GM12878 (cell line): Measurements from ENCODE around the gene CHP2.

Source experiments
- CBX5 ChIP-seq: sonication (generic); IDR thresholded peaks from 2 replicates; pipeline ENCODE4 v1.6.1; 2016; ENCODE audit warnings: low read depth, moderate library complexity, mild to moderate bottlenecking, inconsistent platforms
- CEBPB ChIP-seq, 2 experiments: fragments of 150-350 bp in 1 of 2; IDR thresholded peaks; 2 replicates each; pipeline ENCODE4 v1.6.1; 2012 to 2014; ENCODE audit warnings: low read depth in 2 of 2, low read length in 2 of 2, borderline replicate concordance in 1 of 2, inconsistent platforms in 1 of 2
- CHD4 ChIP-seq: fragments of 200-600 bp; sonication (generic); IDR thresholded peaks from 2 replicates; pipeline ENCODE4 v1.6.1; 2016; ENCODE audit warnings: mild to moderate bottlenecking
- DPF2 ChIP-seq: fragments of 450-650 bp; IDR thresholded peaks from 2 replicates; pipeline ENCODE4 v1.6.1; 2017; ENCODE audit warnings: mild to moderate bottlenecking
- JUNB ChIP-seq: IDR thresholded peaks from 2 replicates; pipeline ENCODE4 v1.6.1; 2016; ENCODE audit warnings: antibody characterized with exemption, mild to moderate bottlenecking
- MAX ChIP-seq: IDR thresholded peaks from 2 replicates; pipeline ENCODE4 v1.6.1; 2012; ENCODE audit warnings: low read depth, low read length, improper control_type of control experiment
- POLR2A ChIP-seq: IDR thresholded peaks from 2 replicates; pipeline ENCODE4 v1.6.1; 2011; ENCODE audit warnings: low read depth, mild to moderate bottlenecking, low read length
- POLR2AphosphoS5 ChIP-seq: IDR thresholded peaks from 2 replicates; pipeline ENCODE4 v1.6.1; 2011; ENCODE audit warnings: mild to moderate bottlenecking, low read length, inconsistent platforms
- RFX5 ChIP-seq: IDR thresholded peaks from 2 replicates; pipeline ENCODE4 v1.6.1; 2011; ENCODE audit warnings: low read depth, low read length, improper control_type of control experiment
- TAF1 ChIP-seq: IDR thresholded peaks from 2 replicates; pipeline ENCODE4 v1.6.1; 2011; ENCODE audit warnings: mild to moderate bottlenecking, low read depth, low read length, borderline replicate concordance
- TF ChIP-seq, protein P1 (sequence below), 3 experiments: IDR thresholded peaks in 2 of 3; conservative IDR thresholded peaks in 1 of 3; 2 replicates each; pipeline ENCODE4 v1.5.1; 2011; ENCODE audit warnings: low read depth in 3 of 3, low read length in 3 of 3, mild to moderate bottlenecking in 3 of 3, control low read depth in 2 of 3, moderate library complexity in 2 of 3, inconsistent platforms in 1 of 3, mixed read lengths in 1 of 3; ENCODE audit not compliant: control insufficient read depth in 2 of 3, insufficient read depth in 1 of 3; ENCODE audit errors: extremely low read depth in 1 of 3

- TF ChIP-seq DPF2 = no peak
- no peak for TF ChIP-seq MAX
- TF ChIP-seq CBX5 = no peak
- TF ChIP-seq, protein P1, sequence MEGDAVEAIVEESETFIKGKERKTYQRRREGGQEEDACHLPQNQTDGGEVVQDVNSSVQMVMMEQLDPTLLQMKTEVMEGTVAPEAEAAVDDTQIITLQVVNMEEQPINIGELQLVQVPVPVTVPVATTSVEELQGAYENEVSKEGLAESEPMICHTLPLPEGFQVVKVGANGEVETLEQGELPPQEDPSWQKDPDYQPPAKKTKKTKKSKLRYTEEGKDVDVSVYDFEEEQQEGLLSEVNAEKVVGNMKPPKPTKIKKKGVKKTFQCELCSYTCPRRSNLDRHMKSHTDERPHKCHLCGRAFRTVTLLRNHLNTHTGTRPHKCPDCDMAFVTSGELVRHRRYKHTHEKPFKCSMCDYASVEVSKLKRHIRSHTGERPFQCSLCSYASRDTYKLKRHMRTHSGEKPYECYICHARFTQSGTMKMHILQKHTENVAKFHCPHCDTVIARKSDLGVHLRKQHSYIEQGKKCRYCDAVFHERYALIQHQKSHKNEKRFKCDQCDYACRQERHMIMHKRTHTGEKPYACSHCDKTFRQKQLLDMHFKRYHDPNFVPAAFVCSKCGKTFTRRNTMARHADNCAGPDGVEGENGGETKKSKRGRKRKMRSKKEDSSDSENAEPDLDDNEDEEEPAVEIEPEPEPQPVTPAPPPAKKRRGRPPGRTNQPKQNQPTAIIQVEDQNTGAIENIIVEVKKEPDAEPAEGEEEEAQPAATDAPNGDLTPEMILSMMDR (IDR thresholded peaks at IDR 0.05 in 2 of 3, conservative IDR thresholded peaks at IDR 0.05 in 1 of 3; ENCODE audit: control insufficient read depth in 2 of 3, extremely low read depth in 1 of 3, insufficient read depth in 1 of 3, low read depth in 3 of 3, low read length in 3 of 3) = no peak
- no peak for TF ChIP-seq CHD4
- no peak for TF ChIP-seq POLR2AphosphoS5
- no peak for TF ChIP-seq POLR2A
- no peak for TF ChIP-seq RFX5
- TF ChIP-seq JUNB = no peak
- TF ChIP-seq TAF1 = no peak
- no peak for TF ChIP-seq CEBPB (IDR thresholded peaks at IDR 0.05; ENCODE audit: borderline replicate concordance in 1 of 2, low read depth in 2 of 2, low read length in 2 of 2)
These were observed 44.3 kb upstream of the CHP2 start for GRCh38 chr16:23710504-23710903.
